Measurements from ENCODE around the gene POLD3.

- no peak for TF ChIP-seq CTCF (IDR thresholded peaks at IDR 0.05)
- no peak for TF ChIP-seq POLR2A (IDR thresholded peaks at IDR 0.05)
- TF ChIP-seq EP300 (IDR thresholded peaks at IDR 0.05), result no peak
These were observed 55.4 kb downstream of the POLD3 start for GRCh38 chr11:74647831-74648230.

All from upper lobe of left lung (tissue), 4 donors.